Stimulated activated CD4-positive, alpha-beta T cell treated with anti-CD3 and anti-CD28 coated beads, Interleukin-15, amount 100 ng/mL, for 1 hour (primary cell): ENCODE results near the gene METTL13.

Source experiments
- DNase-seq, 2 donors: peaks; one replicate each; pipeline ENCODE4 v3.0.0-alpha.2; 2020; ENCODE audit warnings: low read depth in 1 of 2, low spot score in 1 of 2

METTL13 gene, protein sequence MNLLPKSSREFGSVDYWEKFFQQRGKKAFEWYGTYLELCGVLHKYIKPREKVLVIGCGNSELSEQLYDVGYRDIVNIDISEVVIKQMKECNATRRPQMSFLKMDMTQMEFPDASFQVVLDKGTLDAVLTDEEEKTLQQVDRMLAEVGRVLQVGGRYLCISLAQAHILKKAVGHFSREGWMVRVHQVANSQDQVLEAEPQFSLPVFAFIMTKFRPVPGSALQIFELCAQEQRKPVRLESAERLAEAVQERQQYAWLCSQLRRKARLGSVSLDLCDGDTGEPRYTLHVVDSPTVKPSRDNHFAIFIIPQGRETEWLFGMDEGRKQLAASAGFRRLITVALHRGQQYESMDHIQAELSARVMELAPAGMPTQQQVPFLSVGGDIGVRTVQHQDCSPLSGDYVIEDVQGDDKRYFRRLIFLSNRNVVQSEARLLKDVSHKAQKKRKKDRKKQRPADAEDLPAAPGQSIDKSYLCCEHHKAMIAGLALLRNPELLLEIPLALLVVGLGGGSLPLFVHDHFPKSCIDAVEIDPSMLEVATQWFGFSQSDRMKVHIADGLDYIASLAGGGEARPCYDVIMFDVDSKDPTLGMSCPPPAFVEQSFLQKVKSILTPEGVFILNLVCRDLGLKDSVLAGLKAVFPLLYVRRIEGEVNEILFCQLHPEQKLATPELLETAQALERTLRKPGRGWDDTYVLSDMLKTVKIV

DNA sequence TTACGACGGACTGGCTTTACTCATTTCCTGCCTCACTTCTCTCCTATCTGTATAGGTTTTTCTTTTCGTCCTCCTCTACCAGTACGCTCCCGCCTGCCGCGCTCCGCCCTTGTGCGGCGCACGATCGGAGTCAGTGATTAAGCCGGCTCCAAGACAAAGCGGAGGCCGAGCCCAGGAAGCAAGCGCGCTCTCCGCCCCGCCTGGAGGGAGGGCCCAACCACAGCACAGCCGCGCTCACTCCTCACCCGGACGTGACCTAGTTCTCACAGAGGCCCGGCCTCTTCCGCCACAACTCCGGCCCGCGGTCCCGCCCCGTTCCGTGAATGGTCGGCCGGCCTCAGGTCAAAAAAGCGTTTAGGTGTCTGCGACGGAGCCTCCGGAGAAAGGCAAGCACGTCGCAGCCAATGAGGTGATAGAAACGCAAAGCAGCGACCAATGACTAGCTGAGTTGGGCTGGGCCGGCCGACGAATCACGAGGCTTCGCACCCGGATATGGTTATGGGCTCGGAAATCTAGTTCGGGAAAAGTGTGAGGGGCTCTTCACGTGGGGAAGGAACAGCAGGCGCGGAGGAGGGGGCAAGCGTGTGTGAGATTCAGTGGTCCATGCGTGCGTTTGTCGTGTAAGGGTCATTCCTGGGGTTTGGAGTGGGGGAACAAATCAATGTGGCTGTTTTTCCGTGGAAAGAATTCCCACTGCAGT, at the start of gene METTL13:
METTL13 (plus strand) TSS at position 485 of the 700 bp plus-strand sequence. CDS start 308 bp downstream, outside the sequence.
- DNase-seq, result peak; percentile 96 to 98

GRCh38 chr1:171736196-171736595, 45.3 kb upstream of the METTL13 start:
- DNase-seq, result no peak

DNA sequence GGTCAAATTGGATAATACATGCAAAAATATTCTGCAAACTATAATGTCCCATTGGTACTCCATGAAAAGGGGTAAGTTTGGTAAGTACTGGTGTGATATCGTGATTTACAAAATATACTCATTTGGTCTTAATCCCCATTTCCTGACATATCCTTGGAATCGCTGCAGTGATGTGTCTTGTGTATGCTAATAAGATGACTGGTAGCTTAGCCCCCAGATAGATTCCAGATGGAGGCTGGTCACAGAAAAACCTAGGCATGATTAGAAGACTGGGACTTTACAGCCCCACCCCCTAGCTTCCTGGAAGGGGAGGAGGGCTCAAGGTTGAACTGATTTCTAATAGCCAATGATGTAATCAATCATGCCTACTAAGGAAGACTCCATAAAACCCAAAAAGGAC, 42.5 kb upstream of the METTL13 start:
- DNase-seq, result no peak

DNA sequence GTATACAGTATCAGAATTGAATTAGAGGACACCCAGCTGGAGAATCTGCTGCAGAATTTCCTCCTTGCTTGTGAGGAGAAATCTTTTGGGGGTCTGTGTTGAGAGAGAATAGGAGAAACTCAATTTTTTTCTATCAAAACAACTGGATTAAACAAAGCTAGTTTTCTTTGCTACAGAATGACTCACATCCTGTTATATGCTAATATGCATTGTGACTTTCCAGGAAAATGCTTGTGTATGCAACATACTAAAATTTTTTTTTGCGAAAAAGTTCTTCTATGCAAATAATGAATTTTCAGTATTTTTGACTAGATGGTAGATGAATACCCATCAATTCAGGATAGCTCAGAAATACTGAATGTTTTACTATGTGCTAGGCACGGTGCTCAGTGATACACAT, 41.8 kb upstream of the METTL13 start:
- no peak for DNase-seq

DNA sequence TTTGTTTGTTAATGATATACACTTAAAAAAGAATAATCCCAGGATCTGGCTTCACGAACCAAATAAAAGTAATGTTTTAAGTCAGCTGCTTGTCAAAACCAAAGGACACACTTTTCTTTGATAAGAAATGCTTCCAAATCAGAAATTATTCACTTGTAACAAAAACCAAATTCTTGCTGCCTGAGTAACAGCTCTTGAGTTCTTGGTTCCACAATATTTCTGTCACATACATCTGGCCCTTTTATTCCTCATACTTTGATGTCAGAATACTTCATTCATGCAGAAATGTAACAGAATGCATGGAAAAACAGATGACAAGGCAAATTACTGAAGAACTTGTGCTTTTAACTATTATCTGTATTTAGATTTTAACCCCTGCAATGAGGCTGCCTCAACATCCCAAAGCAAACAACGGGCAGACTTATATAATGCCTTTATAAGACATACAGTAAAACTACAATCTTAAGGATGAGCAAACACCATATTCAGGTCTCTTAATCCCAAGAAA, 41.0 kb upstream of the METTL13 start:
- no peak for DNase-seq

DNA sequence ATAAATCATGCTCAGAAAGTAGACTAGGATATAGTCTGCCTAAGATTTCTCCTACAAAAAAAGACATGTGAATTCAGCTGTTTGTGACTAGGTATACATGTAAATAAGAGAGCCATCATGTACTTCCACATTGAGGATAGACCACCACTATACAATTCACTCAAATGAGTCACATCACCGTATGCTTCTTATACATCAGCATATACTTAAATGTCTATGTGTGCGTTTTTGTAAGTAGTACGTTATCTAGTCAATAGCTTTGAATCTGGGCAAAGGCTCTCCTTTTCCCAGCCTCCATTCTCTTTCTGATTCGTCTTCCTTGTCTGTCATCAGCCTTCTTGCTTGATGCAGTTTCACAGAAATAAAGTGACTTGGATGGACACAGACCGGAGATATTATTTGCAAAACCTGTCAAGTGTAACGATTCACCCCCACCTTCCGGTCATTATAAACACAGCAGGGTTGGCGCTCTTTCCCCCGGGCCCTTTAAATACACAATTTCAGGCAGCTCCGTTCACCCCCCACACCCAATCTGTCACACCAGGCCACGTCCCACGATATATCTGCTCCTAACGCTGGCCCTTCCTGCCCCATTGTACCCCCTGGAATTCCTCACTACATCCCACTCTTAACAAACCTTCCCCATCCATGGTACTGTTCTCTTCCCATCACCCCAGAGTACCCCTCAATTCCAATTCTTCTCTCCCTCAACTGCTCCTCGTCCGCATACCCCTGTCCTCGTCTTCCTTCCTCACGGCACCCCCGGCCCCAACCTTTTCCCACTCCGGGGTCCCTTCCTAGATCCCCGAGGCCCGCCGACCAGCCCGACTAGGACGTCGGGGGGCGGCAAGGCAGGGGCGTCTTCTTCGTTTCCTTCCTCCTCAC, 40.2 kb upstream of the METTL13 start:
- peak; percentile 9 to 16 for DNase-seq

GRCh38 chr1:171741872-171742576, 39.4 kb upstream of the METTL13 start, which contains the start of gene VAMP4:
TSS of gene VAMP4 (minus strand) at chr1:171742065. CDS start at chr1:171738414, 3,651 bp downstream.
- DNase-seq, result peak; percentile 66 to 79

- DNase-seq, result no peak
Observed at GRCh38 chr1:171742577-171742922, 38.9 kb upstream of the METTL13 start.

DNA sequence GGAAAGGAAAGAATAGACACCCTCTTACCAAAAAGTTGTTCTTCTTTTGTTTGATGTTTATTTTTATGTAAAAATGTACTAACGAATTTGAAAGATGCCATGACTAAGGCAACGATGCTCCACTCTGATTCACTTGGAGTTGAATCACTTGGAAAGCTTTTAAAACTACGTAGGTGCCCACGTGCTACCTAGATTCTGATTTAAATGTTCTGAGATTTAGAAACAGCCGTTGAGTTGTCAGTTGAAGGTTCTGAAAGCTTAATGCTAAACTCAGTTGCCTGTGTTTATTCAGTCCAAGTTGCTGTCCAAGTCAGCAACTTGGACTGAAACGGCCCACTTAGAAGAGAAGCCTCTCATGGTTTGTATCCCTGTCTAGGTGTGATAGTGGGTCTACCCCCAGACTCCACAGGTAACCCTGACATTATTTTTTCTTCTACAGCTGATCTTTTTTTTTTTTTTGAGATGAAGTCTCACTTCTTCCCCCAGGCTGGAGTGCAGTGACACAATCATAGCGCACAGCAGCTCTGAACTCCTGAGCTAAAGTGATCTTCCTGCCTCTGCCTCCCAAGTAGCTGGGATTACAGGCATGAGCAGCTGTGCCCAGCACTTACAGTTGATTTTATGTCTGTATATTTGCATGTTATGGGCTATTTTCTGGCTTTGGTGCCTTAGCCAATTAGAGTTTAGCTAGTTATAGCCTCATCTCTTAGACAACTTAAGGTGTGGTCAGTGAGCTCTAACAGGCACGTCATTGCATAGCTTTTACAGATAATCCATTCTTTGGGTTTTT, 38.2 kb upstream of the METTL13 start:
- DNase-seq, result no peak

DNA sequence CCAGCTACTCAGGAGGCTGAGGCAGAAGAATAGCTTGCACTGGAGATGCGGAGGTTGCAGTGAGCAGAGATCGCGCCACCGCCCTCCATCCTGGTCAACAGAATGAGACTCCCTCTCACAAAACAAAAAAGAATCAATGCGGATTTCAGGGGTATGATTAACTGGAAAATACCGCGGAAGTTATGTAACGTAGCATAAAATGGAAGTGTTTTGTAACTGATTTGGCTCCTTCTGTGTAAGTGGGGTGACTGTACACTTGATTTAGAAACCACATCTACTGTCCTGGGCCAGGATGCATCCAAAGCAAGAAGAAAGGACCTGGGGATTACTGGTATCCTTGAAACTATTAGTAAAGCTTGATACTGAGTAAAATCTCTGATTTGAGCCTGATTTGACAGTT, 36.5 kb upstream of the METTL13 start:
- no peak for DNase-seq

DNA sequence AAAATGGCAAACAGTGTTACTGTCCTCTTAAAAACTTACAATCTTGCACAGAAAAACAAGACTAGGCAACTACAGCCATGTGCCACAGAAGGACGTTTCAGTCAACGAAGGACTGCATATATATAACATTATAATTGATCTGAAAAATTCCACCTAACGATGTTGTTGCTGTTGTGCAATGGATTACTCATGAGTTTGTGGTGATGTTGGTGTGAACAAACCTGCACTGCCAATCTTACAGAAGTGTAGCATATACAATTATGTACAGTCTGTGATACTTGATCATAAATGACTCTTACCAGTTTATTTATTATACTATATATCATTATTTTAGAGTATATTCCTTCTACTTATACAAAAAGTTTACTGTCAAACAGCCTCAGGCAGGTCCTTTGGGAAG, 32.8 kb upstream of the METTL13 start:
- DNase-seq, result no peak

DNA sequence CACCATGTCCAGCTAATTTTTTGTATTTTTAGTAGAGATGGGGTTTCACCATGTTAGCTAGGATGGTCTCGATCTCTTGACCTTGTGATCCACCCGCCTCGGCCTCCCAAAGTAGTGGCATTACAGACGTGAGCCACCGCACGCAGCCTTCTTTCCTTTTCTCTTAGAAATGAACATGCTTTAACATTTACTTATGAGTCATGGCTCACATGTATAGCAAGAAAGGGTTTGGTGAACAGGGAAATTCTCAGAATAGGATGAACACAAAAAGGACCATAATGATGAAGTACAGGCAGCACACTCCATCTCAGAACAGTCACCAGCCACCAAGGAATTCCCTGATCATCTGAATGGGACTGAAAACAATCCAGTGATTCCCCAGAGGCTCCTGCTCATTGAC, 30.2 kb upstream of the METTL13 start:
- no peak for DNase-seq

- no peak for DNase-seq
Observed at GRCh38 chr1:171753182-171753581, 28.3 kb upstream of the METTL13 start.

- DNase-seq, result no peak
Observed at GRCh38 chr1:171753685-171754352, 27.6 kb upstream of the METTL13 start.

DNA sequence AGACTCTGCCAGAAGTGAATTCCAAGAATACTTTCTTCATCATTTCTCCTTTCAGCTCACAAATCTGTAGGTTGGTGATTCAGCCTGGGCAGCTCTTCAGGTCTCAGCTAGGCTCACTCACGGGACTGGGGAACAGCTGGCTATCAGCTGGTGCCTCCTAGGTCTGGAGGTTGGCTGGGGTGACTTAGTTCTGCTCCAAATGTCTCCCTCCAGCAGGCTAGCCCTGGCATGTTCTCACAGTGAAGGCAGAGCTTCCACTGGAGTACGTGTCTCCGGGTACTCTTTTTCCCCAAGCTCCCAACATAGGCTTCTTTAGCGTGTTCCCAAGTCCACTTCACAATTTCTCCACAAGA, 27.1 kb upstream of the METTL13 start:
- no peak for DNase-seq

GRCh38 chr1:171754971-171755370, 26.5 kb upstream of the METTL13 start:
- no peak for DNase-seq

DNA sequence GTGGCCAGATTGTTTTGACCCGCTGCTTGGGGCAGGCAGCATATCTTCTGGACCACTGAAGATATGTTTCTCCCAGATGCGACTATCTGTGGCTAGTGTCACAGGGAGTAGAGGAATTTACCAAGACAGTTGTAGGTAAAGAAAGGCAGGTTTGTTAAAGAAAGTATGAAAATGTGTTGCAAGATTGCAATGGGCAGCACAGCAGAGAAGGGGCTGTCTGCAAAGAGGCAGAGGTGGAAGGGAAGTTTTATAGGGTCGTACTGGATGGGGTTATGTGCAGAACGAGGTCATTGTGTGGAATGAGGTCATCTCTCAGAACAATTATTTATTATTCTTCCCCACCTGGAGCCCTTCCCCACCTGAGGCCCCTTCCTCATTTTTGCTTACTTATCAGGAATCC, 24.6 kb upstream of the METTL13 start:
- no peak for DNase-seq

DNA sequence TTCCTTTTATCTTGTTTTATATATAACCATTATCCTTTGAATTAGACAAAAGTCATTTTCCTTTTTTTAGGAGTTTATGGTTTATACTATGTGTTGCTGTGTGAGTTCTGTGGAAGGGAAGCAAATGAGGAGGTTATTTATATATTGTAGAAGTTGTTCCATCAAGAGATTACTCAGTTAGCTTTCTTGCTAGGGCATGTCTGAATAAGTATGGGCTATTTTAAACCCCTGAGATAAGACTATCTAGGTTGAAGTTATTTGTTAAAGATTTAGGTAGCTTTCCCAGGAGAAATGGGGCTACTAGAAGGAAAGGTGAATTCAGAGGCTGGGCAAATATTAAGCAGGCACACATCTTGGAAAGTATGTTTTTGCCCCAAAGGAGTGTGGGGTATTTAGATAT, 23.4 kb upstream of the METTL13 start:
- DNase-seq, result no peak

- no peak for DNase-seq
Observed at GRCh38 chr1:171762143-171762563, 19.3 kb upstream of the METTL13 start.
